ENCODE measurements around the gene RPTN.

Gene RPTN

GRCh38 chr1:152109231-152109997, 49.6 kb downstream of the RPTN start:
- no peak for DNase-seq (ENCODE audit: low read depth)
- H3K4me3 ChIP-seq (ENCODE audit: control insufficient read depth, low read depth, low read length): no peak overlapping the region
- no peak for TF ChIP-seq CTCF (conservative IDR thresholded peaks at IDR 0.05; ENCODE audit: control insufficient read depth, insufficient read depth, low read depth, low read length)

GRCh38 chr1:152108882-152109222, 50.2 kb downstream of the RPTN start:
- H3K4me3 ChIP-seq (ENCODE audit: control insufficient read depth, low read depth, low read length): no peak overlapping the region

DNA sequence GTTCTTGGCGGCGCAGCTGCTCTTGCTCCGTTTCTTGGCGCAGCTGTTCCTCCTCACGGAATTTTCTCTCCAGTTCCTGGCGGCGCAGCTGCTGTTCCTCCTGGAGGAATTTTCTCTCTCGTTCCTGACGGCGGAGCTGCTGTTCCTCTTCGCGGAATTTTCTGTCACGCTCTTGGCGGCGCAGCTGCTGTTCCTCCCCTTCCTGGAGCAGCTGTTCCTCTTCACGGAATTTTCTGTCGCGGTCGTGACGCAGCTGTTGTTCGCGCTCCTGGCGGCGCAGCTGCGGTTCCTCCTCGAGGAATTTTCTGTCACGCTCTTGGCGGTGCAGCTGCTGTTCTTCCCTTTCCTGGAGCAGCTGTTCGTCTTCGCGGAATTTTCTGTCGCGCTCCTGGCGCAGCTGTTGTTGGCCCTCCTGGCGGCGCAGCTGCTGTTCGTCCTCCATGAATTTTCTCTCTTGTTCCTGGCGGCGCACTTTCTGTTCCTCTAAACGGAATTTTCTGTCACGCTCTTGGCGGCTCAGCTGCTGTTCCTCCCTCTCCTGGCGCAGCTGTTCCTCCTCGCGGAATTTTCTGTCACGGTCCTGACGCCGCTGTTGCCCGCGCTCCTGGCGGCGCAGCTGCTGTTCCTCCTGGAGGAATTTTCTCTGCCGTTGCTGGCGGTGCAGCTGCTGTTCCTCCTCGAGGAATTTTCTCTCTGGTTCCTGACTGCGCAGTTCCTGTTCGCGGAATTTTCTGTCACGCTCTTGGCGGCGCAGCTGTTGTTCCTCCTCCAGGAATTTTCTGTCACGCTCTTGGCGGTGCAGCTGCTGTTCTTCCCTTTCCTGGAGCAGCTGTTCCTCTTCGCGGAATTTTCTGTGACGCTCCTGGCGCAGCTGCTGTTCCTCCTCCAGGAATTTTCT, 50.8 kb downstream of the RPTN start:
- TF ChIP-seq CTCF (conservative IDR thresholded peaks at IDR 0.05; ENCODE audit: control insufficient read depth, insufficient read depth, low read depth, low read length): no peak
- H3K4me3 ChIP-seq (ENCODE audit: control insufficient read depth, low read depth, low read length): peak overlapping the region; percentile 23
- peak; percentile 57 for DNase-seq (ENCODE audit: low read depth)

More at GRCh38 chr1:152108882-152109222, 50.2 kb downstream of the RPTN start:
- no peak for DNase-seq (ENCODE audit: low read depth)
- no peak for TF ChIP-seq CTCF (conservative IDR thresholded peaks at IDR 0.05; ENCODE audit: control insufficient read depth, insufficient read depth, low read depth, low read length)

- TF ChIP-seq CTCF (conservative IDR thresholded peaks at IDR 0.05; ENCODE audit: control insufficient read depth, insufficient read depth, low read depth, low read length): no peak
- no peak for DNase-seq (ENCODE audit: low read depth)
- H3K4me3 ChIP-seq (ENCODE audit: control insufficient read depth, low read depth, low read length): peak overlapping the region; percentile 23
Measured at GRCh38 chr1:152107031-152107983, 51.7 kb downstream of the RPTN start.

- DNase-seq (ENCODE audit: low read depth): no peak
- H3K4me3 ChIP-seq (ENCODE audit: control insufficient read depth, low read depth, low read length): no peak overlapping the region
- no peak for TF ChIP-seq CTCF (conservative IDR thresholded peaks at IDR 0.05; ENCODE audit: control insufficient read depth, insufficient read depth, low read depth, low read length)
Measured at GRCh38 chr1:152104854-152105253, 54.2 kb downstream of the RPTN start.
